ENCODE measurements around the gene RASD1.

GRCh38 chr17:17462048-17462824 lies 34.0 kb downstream of the RASD1 start:
- TF ChIP-seq CTCF (IDR thresholded peaks at IDR 0.05; ENCODE audit: insufficient read depth, low read length), result no peak
- TF ChIP-seq REST (IDR thresholded peaks at IDR 0.05; ENCODE audit: insufficient replicate concordance, low read depth), result no peak
- TF ChIP-seq POLR2AphosphoS5 (IDR thresholded peaks at IDR 0.05; ENCODE audit: low read depth), result no peak
- no peak for TF ChIP-seq SPI1 (IDR thresholded peaks at IDR 0.05; ENCODE audit: borderline replicate concordance, low read depth)
- TF ChIP-seq GABPA (IDR thresholded peaks at IDR 0.05; ENCODE audit: low read depth), result no peak

All from HL-60 (cell line).